Hepatocyte (in vitro differentiated cells): ENCODE measurements around the gene MSI2.

ENCODE experiments used
- EZH2 ChIP-seq: fragments of 200-600 bp; sonication (generic); IDR thresholded peaks from 2 replicates; pipeline ENCODE4 v1.6.1; 2016; ENCODE audit warnings: antibody characterized with exemption, mild to moderate bottlenecking, borderline replicate concordance
- EZH2phosphoT487 ChIP-seq: fragments of 200-600 bp; sonication (generic); IDR thresholded peaks from one replicate; pipeline ENCODE4 v1.6.1; 2018; ENCODE audit warnings: antibody characterized with exemption, mild to moderate bottlenecking, low read depth, moderate library complexity; ENCODE audit not compliant: unreplicated experiment, severe bottlenecking
- TF ChIP-seq, protein P1 (sequence below): fragments of 200-600 bp; sonication (generic); IDR thresholded peaks from 2 replicates; pipeline ENCODE4 v1.5.1; 2016; ENCODE audit warnings: antibody characterized with exemption, mild to moderate bottlenecking; ENCODE audit not compliant: poor library complexity

- TF ChIP-seq, protein P1, sequence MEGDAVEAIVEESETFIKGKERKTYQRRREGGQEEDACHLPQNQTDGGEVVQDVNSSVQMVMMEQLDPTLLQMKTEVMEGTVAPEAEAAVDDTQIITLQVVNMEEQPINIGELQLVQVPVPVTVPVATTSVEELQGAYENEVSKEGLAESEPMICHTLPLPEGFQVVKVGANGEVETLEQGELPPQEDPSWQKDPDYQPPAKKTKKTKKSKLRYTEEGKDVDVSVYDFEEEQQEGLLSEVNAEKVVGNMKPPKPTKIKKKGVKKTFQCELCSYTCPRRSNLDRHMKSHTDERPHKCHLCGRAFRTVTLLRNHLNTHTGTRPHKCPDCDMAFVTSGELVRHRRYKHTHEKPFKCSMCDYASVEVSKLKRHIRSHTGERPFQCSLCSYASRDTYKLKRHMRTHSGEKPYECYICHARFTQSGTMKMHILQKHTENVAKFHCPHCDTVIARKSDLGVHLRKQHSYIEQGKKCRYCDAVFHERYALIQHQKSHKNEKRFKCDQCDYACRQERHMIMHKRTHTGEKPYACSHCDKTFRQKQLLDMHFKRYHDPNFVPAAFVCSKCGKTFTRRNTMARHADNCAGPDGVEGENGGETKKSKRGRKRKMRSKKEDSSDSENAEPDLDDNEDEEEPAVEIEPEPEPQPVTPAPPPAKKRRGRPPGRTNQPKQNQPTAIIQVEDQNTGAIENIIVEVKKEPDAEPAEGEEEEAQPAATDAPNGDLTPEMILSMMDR = no peak
- TF ChIP-seq EZH2 (no peak), EZH2phosphoT487 (no peak)
Measured at GRCh38 chr17:57275071-57275764, 18.9 kb downstream of the MSI2 start.
